ENCODE data around the gene ARHGAP45.
"Not testable (repeated sequence)": the region's sequence is repeated elsewhere in the genome, so short reads cannot be mapped to it uniquely, and the experiment has no call there.

ARHGAP45 gene

DNA sequence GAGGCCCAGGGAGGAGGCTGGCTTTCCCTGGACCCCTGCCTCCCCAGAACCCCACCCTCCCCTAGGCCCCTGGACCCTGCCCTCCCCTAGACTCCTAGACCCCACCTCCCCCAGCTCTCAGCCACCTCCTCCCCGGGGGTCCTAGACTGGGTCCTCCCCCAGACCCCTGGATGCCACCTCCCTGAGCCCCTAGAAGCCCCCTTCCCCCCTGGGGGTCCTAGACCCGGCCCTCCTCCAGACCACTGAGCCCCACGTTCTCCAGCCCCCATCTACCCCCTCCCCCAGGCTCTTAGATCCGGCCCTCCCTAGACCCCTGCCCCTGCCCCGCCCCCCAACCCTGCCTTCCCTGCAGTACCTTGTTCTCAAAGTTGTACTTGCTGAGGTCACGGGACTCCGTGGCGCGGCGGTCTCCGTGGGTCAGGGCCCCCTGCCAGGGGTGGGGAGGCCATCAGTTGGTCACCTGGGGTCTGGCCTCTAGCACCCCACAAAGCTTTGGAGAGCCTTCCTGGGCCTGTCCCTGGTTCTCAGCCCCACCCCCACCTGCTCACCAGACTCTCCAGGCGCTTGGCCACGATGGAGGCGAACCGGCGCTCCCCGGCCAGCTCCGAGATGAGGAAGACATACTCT is 44.8 kb downstream of the ARHGAP45 start:
- H3K27me3 Mint-ChIP-seq: no peaks in the 10 kb centered on the region
- peak overlapping the region; percentile 26 for H3K27ac Mint-ChIP-seq
- DNase-seq: no peak
- H3K4me3 Mint-ChIP-seq: no peak overlapping the region
- H3K36me3 Mint-ChIP-seq (ENCODE audit: low read depth): peaks cover 70% of the 10 kb centered on the region
- no peaks in the 10 kb centered on the region for H3K9me3 Mint-ChIP-seq
- peaks cover 2% of the 10 kb centered on the region for H3K4me1 Mint-ChIP-seq (ENCODE audit: low read depth)

DNA sequence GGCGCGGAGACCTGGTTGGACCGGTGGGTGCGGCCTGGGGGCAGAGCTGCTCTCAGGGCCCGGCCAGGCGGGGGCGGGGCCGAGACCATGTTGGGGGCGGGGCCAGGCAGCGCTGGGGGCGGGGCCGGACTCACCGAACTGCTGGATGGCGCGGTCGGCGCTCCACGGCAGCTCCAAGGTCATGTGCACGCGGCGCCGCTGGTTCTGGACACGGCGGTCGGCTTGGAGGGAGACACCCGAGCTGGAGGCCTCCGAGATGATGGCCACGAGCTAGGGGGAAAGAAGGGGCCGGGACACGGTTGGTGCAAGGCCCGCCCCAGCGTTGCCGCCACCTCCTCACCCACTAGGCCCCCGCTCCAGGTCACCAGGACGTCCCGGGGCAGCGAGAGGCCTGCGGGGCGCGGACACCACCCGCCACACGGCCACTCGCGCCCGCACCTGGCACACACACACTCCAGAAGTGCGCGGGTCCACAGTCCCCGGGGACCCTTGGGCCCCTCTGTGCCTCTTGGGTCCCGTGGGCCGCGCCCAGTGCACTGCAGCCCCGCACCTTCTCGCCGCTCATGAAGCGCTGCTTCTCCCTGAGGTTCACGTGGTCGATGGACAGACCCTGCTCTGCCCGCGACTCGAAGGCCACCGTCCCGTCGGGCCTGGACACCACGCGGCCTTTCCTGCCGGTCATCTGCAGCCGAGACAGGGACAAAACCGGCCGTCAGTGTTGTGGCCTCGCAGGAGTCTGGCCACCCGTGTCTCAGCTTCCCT is 45.5 kb downstream of the ARHGAP45 start:
- H3K9me3 Mint-ChIP-seq: no peaks in the 10 kb centered on the region
- no peaks in the 10 kb centered on the region for H3K4me1 Mint-ChIP-seq (ENCODE audit: low read depth)
- H3K4me3 Mint-ChIP-seq: no peak overlapping the region
- DNase-seq: no peak
- peaks cover 68% of the 10 kb centered on the region for H3K36me3 Mint-ChIP-seq (ENCODE audit: low read depth)
- no peaks in the 10 kb centered on the region for H3K27me3 Mint-ChIP-seq
- H3K27ac Mint-ChIP-seq: peak overlapping the region; percentile 76

GRCh38 chr19:1113030-1113985 is 46.3 kb downstream of the ARHGAP45 start:
- DNase-seq: peak; percentile 88
- no peaks in the 10 kb centered on the region for H3K4me1 Mint-ChIP-seq (ENCODE audit: low read depth)
- H3K36me3 Mint-ChIP-seq (ENCODE audit: low read depth): peaks cover 74% of the 10 kb centered on the region
- no peaks in the 10 kb centered on the region for H3K9me3 Mint-ChIP-seq
- no peak overlapping the region for H3K4me3 Mint-ChIP-seq
- H3K27me3 Mint-ChIP-seq: no peaks in the 10 kb centered on the region
- peak overlapping the region; percentile 55 for H3K27ac Mint-ChIP-seq

DNA sequence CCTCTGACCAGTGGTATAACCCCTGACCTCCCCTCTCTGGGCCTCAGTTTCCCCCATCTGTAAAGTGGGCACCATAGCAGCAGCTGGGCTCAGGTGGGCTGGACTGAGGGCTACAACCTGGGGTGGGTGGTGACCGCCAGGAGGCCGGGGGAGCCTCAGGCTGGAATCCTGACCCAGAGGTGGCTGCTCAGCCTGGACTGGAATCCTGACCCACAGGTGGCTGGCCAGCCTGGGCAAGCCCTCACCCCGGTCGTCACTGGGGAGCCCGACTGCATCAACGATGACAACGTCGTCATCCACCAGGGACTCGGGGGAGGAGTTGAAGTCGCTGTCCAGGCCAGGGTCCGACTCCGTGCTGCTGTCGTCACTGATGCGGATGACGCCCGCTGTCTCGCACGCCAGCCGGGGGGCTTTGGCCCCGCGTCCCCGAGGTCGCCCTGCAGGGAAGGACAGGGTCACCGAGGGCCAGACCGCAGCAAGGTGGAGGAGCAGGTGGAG is 47.1 kb downstream of the ARHGAP45 start:
- no peak for DNase-seq
- no peaks in the 10 kb centered on the region for H3K27me3 Mint-ChIP-seq
- H3K36me3 Mint-ChIP-seq (ENCODE audit: low read depth): peaks cover 79% of the 10 kb centered on the region
- no peaks in the 10 kb centered on the region for H3K4me1 Mint-ChIP-seq (ENCODE audit: low read depth)
- no peak overlapping the region for H3K27ac Mint-ChIP-seq
- no peak overlapping the region for H3K4me3 Mint-ChIP-seq
- H3K9me3 Mint-ChIP-seq: no peaks in the 10 kb centered on the region

- not testable (repeated sequence) for H3K27me3 Mint-ChIP-seq; H3K9me3 Mint-ChIP-seq; H3K4me3 Mint-ChIP-seq; DNase-seq; H3K4me1 Mint-ChIP-seq (ENCODE audit: low read depth)
- H3K36me3 Mint-ChIP-seq (ENCODE audit: low read depth): peaks cover 81% of the 10 kb centered on the region
- H3K27ac Mint-ChIP-seq: peak overlapping the region; percentile 44
These were observed 47.8 kb downstream of the ARHGAP45 start for GRCh38 chr19:1114728-1115127.

DNA sequence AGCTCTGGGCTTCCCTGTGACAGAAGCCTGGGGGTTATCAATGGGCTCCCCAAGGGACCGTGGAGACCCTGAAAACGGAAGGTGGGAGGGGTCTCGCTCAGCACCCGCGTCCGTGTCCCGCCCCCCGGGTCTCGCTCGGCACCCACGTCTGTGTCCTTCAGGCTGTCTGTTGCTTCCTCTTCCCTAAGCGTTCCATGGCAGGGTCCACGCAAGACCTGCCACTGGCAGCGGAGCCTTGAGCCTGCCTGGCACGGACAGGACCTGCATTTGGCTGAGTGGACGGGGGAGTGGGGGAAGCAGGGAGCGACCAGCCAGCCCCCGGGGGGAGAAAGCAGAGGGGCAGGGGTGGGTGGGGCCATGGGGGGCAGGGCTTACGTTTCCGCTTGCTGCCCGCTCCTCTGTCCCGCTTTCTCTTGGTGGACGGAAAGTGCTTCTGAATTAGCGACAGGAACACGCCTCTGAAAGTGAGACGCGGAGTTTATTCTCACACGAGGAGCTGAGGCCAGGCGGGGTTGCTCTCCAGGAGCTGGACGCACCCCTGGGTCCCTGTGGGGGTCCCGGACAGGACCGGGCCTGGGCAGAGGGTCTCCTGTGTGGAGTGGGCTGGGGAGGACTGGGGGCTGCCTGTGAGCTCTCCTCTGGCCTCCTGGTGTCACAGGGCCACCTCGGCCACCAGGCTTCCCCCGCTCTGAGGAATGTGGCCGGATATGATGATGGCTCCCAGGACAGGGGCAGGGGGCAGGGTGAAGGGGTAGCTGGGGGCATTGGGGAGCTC is 48.9 kb downstream of the ARHGAP45 start:
- no peak for DNase-seq
- Mint-ChIP-seq H3K9me3 (no peaks in the 10 kb centered on the region), H3K4me3 (no peak overlapping the region), H3K4me1 (ENCODE audit: low read depth) (no peaks in the 10 kb centered on the region), H3K27ac (no peak overlapping the region), H3K27me3 (no peaks in the 10 kb centered on the region), H3K36me3 (ENCODE audit: low read depth) (peaks cover 81% of the 10 kb centered on the region)

DNA sequence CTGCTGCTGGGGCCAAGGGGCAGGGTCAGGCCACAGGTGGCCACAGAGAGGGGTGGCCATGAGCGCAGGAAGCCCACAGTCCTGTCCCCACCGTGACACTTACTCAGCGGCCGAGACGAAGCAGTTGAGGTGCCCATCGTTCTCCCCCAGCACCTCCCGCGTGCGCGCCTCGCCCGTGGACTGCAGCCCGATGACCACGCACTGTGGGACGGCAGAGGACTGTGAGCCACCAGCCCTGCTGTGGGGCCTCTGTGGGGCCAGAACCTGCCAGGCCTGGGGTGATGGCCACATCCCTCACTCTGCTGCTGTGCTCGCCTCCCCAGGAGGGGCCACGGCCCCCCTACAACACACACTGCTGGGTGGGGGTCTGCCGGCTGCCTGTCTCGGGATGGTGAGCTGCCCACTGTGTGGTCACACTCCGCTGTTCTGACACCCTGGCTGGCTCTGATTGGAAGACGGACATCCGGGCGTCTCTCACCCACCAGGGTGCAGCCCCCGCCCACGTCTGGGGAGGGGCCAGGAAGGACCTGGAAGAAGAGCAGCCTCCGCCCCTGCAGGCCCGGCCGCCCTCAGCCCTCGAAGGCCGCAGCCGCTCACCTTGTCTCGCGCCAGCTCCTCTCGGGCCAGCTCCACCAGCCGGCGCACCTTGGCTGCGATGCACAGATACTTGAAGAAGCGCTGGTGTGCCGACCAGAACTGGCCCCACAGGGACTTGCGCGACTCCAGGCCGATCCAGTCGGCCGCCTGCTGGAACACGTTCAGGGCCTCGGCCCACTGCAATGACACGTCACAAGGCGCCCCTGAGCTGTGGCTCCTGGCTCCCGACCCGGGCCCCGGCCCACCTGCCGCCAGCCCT is 50.0 kb downstream of the ARHGAP45 start:
- Mint-ChIP-seq H3K4me3 (no peak overlapping the region), H3K27ac (no peak overlapping the region), H3K4me1 (ENCODE audit: low read depth) (no peaks in the 10 kb centered on the region), H3K36me3 (ENCODE audit: low read depth) (peaks cover 86% of the 10 kb centered on the region), H3K27me3 (no peaks in the 10 kb centered on the region), H3K9me3 (no peaks in the 10 kb centered on the region)
- no peak for DNase-seq

GRCh38 chr19:1117654-1118053 is 50.7 kb downstream of the ARHGAP45 start:
- Mint-ChIP-seq H3K27ac (no peak overlapping the region), H3K27me3 (no peaks in the 10 kb centered on the region), H3K9me3 (no peaks in the 10 kb centered on the region), H3K4me1 (ENCODE audit: low read depth) (no peaks in the 10 kb centered on the region), H3K36me3 (ENCODE audit: low read depth) (peaks cover 86% of the 10 kb centered on the region), H3K4me3 (no peak overlapping the region)
- no peak for DNase-seq

DNA sequence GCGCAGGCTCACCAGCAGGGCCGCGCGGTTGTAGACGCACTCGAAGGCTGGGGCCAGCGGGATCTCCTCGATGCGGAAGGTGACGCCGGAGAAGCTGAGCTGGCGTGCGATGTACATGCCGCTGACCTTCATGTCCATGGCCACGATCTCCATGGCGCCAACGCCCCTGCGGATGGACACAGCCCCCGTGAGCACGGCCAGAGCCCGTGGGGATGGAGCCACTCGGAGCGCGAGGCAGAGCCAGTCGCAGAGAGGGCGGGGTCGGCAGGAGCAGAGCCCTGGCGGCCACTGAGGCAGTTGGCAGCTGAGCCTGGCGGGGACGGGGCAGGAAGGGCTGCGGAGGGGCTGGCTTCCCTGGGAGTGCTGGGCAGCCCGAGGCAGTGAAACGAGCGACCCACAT is 52.0 kb downstream of the ARHGAP45 start:
- H3K9me3 Mint-ChIP-seq: no peaks in the 10 kb centered on the region

GRCh38 chr19:1119475-1120217 is 52.7 kb downstream of the ARHGAP45 start:
- Mint-ChIP-seq H3K36me3 (ENCODE audit: low read depth) (peaks cover 87% of the 10 kb centered on the region), H3K9me3 (no peaks in the 10 kb centered on the region), H3K4me3 (no peak overlapping the region), H3K27me3 (no peaks in the 10 kb centered on the region), H3K27ac (no peak overlapping the region), H3K4me1 (ENCODE audit: low read depth) (peaks cover 2% of the 10 kb centered on the region)
- DNase-seq: no peak

More for the DNA sequence above, 52.0 kb downstream of the ARHGAP45 start:
- H3K4me1 Mint-ChIP-seq (ENCODE audit: low read depth): peaks cover 2% of the 10 kb centered on the region
- DNase-seq: no peak
- H3K27ac Mint-ChIP-seq: no peak overlapping the region
- no peak overlapping the region for H3K4me3 Mint-ChIP-seq
- H3K36me3 Mint-ChIP-seq (ENCODE audit: low read depth): peaks cover 86% of the 10 kb centered on the region
- H3K27me3 Mint-ChIP-seq: no peaks in the 10 kb centered on the region

DNA sequence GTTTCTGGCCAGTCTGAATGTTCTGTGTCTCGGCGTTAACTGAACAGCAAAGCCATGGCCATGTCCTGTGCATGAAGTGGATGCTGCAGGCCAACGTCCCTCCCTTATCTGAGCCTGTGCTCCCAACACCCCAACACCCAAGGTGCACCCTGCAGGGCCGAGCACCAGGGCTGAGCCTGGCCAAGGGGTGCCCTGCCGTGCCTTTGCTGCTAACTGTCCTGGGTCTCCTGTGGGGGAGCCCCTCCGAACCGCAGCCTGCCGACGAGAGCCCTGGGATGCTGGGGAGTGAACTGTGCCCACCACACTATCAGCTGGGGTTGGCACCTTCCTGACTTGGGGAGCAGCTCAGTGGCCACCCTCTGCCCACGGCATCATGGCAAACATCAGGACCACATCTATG is 54.4 kb downstream of the ARHGAP45 start:
- no peaks in the 10 kb centered on the region for H3K27me3 Mint-ChIP-seq
- H3K4me3 Mint-ChIP-seq: no peak overlapping the region
- H3K27ac Mint-ChIP-seq: no peak overlapping the region
- no peaks in the 10 kb centered on the region for H3K9me3 Mint-ChIP-seq
- peaks cover 89% of the 10 kb centered on the region for H3K36me3 Mint-ChIP-seq (ENCODE audit: low read depth)
- H3K4me1 Mint-ChIP-seq (ENCODE audit: low read depth): peaks cover 5% of the 10 kb centered on the region
- no peak for DNase-seq

DNA sequence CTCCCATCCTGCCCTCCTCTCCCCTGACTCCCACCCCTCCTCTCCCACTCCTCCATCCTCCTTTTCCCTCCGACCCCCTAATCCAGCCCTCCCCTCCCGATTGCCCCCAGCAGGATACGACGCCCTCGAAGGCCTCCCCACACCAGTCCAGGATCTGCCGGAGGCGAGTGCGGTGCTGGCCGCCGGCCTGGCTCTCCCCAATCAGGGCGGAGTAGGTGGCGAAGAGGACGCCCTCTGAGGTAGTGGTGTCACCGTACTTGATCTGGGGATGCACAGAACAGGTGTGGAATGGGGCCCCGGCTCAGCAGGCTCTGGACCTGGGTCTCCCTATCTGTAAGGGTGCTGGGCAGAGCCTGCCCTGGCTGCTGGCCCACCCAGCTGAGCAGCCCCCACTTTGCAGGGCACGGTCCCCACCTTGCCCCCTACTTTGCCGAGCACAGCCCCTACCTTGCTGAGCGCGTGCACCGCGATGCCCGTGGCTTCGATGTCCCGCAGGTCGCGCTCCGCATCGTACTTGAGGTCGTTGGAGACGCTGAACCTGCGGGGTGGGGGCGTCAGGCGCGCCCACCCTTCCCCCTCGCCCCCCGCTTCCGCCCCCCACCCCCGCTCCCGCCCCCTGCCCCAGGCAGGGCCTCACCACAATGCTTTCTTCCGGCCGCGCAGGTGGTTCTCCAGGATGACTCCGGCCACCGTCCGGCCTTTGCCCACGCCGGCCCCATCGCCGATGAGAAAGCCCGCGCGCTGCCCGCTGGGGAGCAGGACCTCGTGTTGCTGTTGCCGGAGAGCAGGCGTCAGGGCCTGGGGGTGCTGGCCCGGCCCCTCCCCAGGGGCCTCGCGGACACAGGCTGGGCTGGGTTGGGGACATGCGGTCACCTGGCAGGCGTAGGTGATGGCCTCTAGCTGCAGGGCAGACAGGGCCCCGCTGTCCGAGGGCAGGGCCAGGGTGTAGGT is 55.3 kb downstream of the ARHGAP45 start:
- no peak overlapping the region for H3K4me3 Mint-ChIP-seq
- H3K9me3 Mint-ChIP-seq: no peaks in the 10 kb centered on the region
- H3K4me1 Mint-ChIP-seq (ENCODE audit: low read depth): peaks cover 13% of the 10 kb centered on the region
- no peaks in the 10 kb centered on the region for H3K27me3 Mint-ChIP-seq
- H3K27ac Mint-ChIP-seq: peak overlapping the region; percentile 78
- peaks cover 90% of the 10 kb centered on the region for H3K36me3 Mint-ChIP-seq (ENCODE audit: low read depth)
- no peak for DNase-seq

Measured in activated T-cell treated with anti-CD3 and anti-CD28 coated beads, Interleukin-2, amount 50 U/mL, for 24 hours (primary cell).